ENCODE measurements around the gene SEMA4D.

SEMA4D gene

GRCh38 chr9:89428901-89429890 is 68.7 kb downstream of the SEMA4D start:
- peak; percentile 37 for DNase-seq (ENCODE audit: low read depth)

GRCh38 chr9:89428222-89428761 is 69.6 kb downstream of the SEMA4D start:
- no peak for DNase-seq (ENCODE audit: low read depth)

GRCh38 chr9:89427621-89428221 is 70.2 kb downstream of the SEMA4D start:
- peak; percentile 49 for DNase-seq (ENCODE audit: low read depth)

GRCh38 chr9:89426384-89426961 is 71.4 kb downstream of the SEMA4D start:
- DNase-seq (ENCODE audit: low read depth): no peak

GRCh38 chr9:89425921-89426383 is 72.0 kb downstream of the SEMA4D start:
- no peak for DNase-seq (ENCODE audit: low read depth)

- no peak for DNase-seq (ENCODE audit: low read depth)
Measured at GRCh38 chr9:89425024-89425805, 72.7 kb downstream of the SEMA4D start.

- no peak for DNase-seq (ENCODE audit: low read depth)
Measured at GRCh38 chr9:89422151-89422975, 75.5 kb downstream of the SEMA4D start.

GRCh38 chr9:89421595-89421994 is 76.3 kb downstream of the SEMA4D start:
- DNase-seq (ENCODE audit: low read depth): no peak

GRCh38 chr9:89420397-89421178 is 77.3 kb downstream of the SEMA4D start:
- no peak for DNase-seq (ENCODE audit: low read depth)

- DNase-seq (ENCODE audit: low read depth): no peak
Measured at GRCh38 chr9:89419978-89420394, 77.9 kb downstream of the SEMA4D start.

GRCh38 chr9:89418882-89419640 is 78.9 kb downstream of the SEMA4D start:
- peak; percentile 65 for DNase-seq (ENCODE audit: low read depth)

GRCh38 chr9:89418474-89418845 is 79.5 kb downstream of the SEMA4D start:
- no peak for DNase-seq (ENCODE audit: low read depth)

- DNase-seq (ENCODE audit: low read depth): no peak
Measured at GRCh38 chr9:89417832-89418473, 80.0 kb downstream of the SEMA4D start.

- no peak for DNase-seq (ENCODE audit: low read depth)
Measured at GRCh38 chr9:89414670-89415324, 83.1 kb downstream of the SEMA4D start.

GRCh38 chr9:89413963-89414638 is 83.8 kb downstream of the SEMA4D start:
- no peak for DNase-seq (ENCODE audit: low read depth)

- no peak for DNase-seq (ENCODE audit: low read depth)
Measured at GRCh38 chr9:89412951-89413350, 85.0 kb downstream of the SEMA4D start.

GRCh38 chr9:89412541-89412940 is 85.4 kb downstream of the SEMA4D start:
- no peak for DNase-seq (ENCODE audit: low read depth)

GRCh38 chr9:89411759-89412158 is 86.2 kb downstream of the SEMA4D start:
- no peak for DNase-seq (ENCODE audit: low read depth)

Data from activated T-helper 1 cell treated with Interleukin-2 at 50 U/mL for 16 hours (primary cell).